Left lung (tissue), 10 donors: ENCODE data around the gene ARHGAP10. TPM values are rescaled to one million over a fixed set of nuclear protein-coding genes. Genes with fewer than 3 reads are reported as not detected.

Source experiments
- ATAC-seq: fragments of 200-7000 bp; cut with Tn5 transposase; one replicate; pipeline ENCODE4 v1.9.1; 2020; ENCODE audit warnings: moderate library complexity
- DNase-seq, 4 donors: peaks; one replicate each; pipeline ENCODE4 v3.0.0-alpha.2; 2013 to 2020
- H3K27ac ChIP-seq, 2 donors: fragments of 200-600 bp; sonication (generic) in 1 of 2; one replicate each; pipeline versions ENCODE4 v1.5.0 to v1.8.0; 2020 to 2021
- H3K27me3 ChIP-seq, 2 donors: fragments of 200-600 bp; sonication (generic) in 1 of 2; one replicate each; pipeline versions ENCODE4 v1.5.0 to v1.8.0; 2020 to 2021
- H3K36me3 ChIP-seq, 2 donors: fragments of 200-600 bp; sonication (generic) in 1 of 2; one replicate each; pipeline versions ENCODE4 v1.5.0 to v1.8.0; 2020 to 2021
- H3K4me1 ChIP-seq, 2 donors: fragments of 200-600 bp; one replicate each; pipeline ENCODE4 v1.8.0; 2021
- H3K4me3 ChIP-seq, 2 donors: fragments of 200-600 bp; sonication (generic) in 1 of 2; one replicate each; pipeline versions ENCODE4 v1.5.0 to v1.8.0; 2020 to 2021; ENCODE audit warnings: mild to moderate bottlenecking in 1 of 2
- H3K9me3 ChIP-seq, 2 donors: fragments of 200-600 bp; sonication (generic) in 1 of 2; one replicate each; pipeline versions ENCODE4 v1.5.0 to v1.8.0; 2020 to 2021
- CTCF ChIP-seq, 2 donors: fragments of 200-600 bp; sonication (generic) in 1 of 2; IDR thresholded peaks; one replicate each; pipeline versions ENCODE4 v1.5.0 to v1.8.0; 2021; ENCODE audit warnings: antibody characterized with exemption in 2 of 2
- intact Hi-C, 2 donors: fragments of 100-400 bp; cut with DNase I; formaldehyde crosslinking; loops; one replicate each; pipeline versions ENCODE4 v1.11.2 to v1.14.2; 2022
- polyA plus RNA-seq, 6 donors: library from polyadenylated mRNA; unstranded; fragments of 120-200 nt; gene quantifications; one replicate each; pipeline ENCODE4 v1.2.1, GENCODE V29; 2013; ENCODE audit not compliant: insufficient read length in 6 of 6
- total RNA-seq, 2 donors: library from RNA; stranded (reverse); fragmentation: NEBNext Ultra II Directional; extraction: Animal tissue kit (Norgen Biotek cat#: 25700); gene quantifications; one replicate each; pipeline ENCODE4 v1.2.1, GENCODE V29; 2021
- donor health status: DM: no; HTN: yes; CAD: no.
- donor health status: DM: no; HTN: no; CAD: no.

Gene ARHGAP10
- total and polyA plus RNA-seq, 8 donors: 11.6 to 25.4 (median 14.2) TPM

GRCh38 chr4:147683717-147684700 is 47.9 kb upstream of the ARHGAP10 start, which contains the start of gene PRMT9:
TSS of gene PRMT9 (minus strand) at chr4:147684163. CDS start at chr4:147683987, 176 bp downstream.
- peaks cover 0 to 9% of the 10 kb centered on the region in 2 donors for H3K36me3 ChIP-seq
- H3K27ac ChIP-seq: peak within 1 kb of the TSS; percentile 86 to 89
- intact Hi-C loops: no loop called here
- peak within 1 kb of the TSS; percentile 41 to 65 for H3K4me3 ChIP-seq
- DNase-seq (peak; percentile 89 to 97 (median 94)), ATAC-seq (peak; percentile 99)
- peaks cover 7 to 17% of the 10 kb centered on the region in 2 donors for H3K4me1 ChIP-seq
- H3K27me3 ChIP-seq: no peaks in the 10 kb centered on the region
- no peaks in the 10 kb centered on the region for H3K9me3 ChIP-seq
- TF ChIP-seq CTCF (IDR thresholded peaks at IDR 0.05): no peak

GRCh38 chr4:147689067-147689466 is 42.8 kb upstream of the ARHGAP10 start:
- no peak overlapping the region for H3K4me3 ChIP-seq
- H3K27me3 ChIP-seq: no peaks in the 10 kb centered on the region
- peaks cover 0 to 6% of the 10 kb centered on the region in 2 donors for H3K4me1 ChIP-seq
- intact Hi-C loops: no loop called here
- no peaks in the 10 kb centered on the region for H3K9me3 ChIP-seq
- H3K36me3 ChIP-seq: no peaks in the 10 kb centered on the region
- no peak for TF ChIP-seq CTCF (IDR thresholded peaks at IDR 0.05)
- ATAC-seq (no peak), DNase-seq (no peak)
- no peak overlapping the region for H3K27ac ChIP-seq

- TF ChIP-seq CTCF (IDR thresholded peaks at IDR 0.05): no peak
- Histone ChIP-seq H3K36me3 (no peaks in the 10 kb centered on the region), H3K27ac (no peak overlapping the region), H3K9me3 (no peaks in the 10 kb centered on the region), H3K4me1 (no peaks in the 10 kb centered on the region), H3K27me3 (no peaks in the 10 kb centered on the region), H3K4me3 (no peak overlapping the region)
- ATAC-seq: no peak
- intact Hi-C loops: no loop called here
- DNase-seq: no peak
Observed at GRCh38 chr4:147691820-147692219, 40.1 kb upstream of the ARHGAP10 start.

- Histone ChIP-seq H3K4me3 (no peak overlapping the region), H3K36me3 (no peaks in the 10 kb centered on the region), H3K27ac (no peak overlapping the region), H3K9me3 (no peaks in the 10 kb centered on the region), H3K27me3 (no peaks in the 10 kb centered on the region), H3K4me1 (no peaks in the 10 kb centered on the region)
- TF ChIP-seq CTCF (IDR thresholded peaks at IDR 0.05): no peak
- intact Hi-C loops: no loop called here
- DNase-seq (no peak), ATAC-seq (no peak)
Observed at GRCh38 chr4:147693218-147693617, 38.7 kb upstream of the ARHGAP10 start.

- TF ChIP-seq CTCF (IDR thresholded peaks at IDR 0.05): no peak
- ATAC-seq: no peak
- intact Hi-C loops: no loop called here
- Histone ChIP-seq H3K9me3 (no peaks in the 10 kb centered on the region), H3K27me3 (no peaks in the 10 kb centered on the region), H3K27ac (no peak overlapping the region), H3K4me3 (no peak overlapping the region), H3K4me1 (no peaks in the 10 kb centered on the region), H3K36me3 (no peaks in the 10 kb centered on the region)
- DNase-seq: no peak
Observed at GRCh38 chr4:147696866-147697265, 35.0 kb upstream of the ARHGAP10 start.
